HepG2 (cell line): ENCODE measurements around the gene FAM117A. TPM values are rescaled to one million over a fixed set of nuclear protein-coding genes. Genes with fewer than 3 reads are reported as not detected.

Experiments used
- BORCS8-MEF2B ChIP-seq: sonication (generic); formaldehyde crosslinking; IDR thresholded peaks from 2 replicates; pipeline ENCODE4 v1.8.0; 2022; ENCODE audit warnings: mild to moderate bottlenecking, missing genetic modification reagents
- CREB1 ChIP-seq, 2 experiments: fragments of 450-650 bp in 1 of 2; IDR thresholded peaks; 2 replicates each; pipeline ENCODE4 v1.6.1; 2016 to 2017; ENCODE audit warnings: control low read depth in 1 of 2, mild to moderate bottlenecking in 1 of 2, missing compliant biosample characterization in 1 of 2, missing genetic modification characterization in 1 of 2
- FOSL2 ChIP-seq: sonication (generic); formaldehyde crosslinking; IDR thresholded peaks from 2 replicates; pipeline ENCODE4 v1.4.0; 2020; ENCODE audit warnings: missing genetic modification reagents
- HMGXB4 ChIP-seq, 2 experiments: sonication (generic) in 1 of 2; formaldehyde crosslinking in 1 of 2; IDR thresholded peaks; 2 replicates each; pipeline versions ENCODE4 v1.4.0 to v1.6.1; 2018 to 2020; ENCODE audit warnings: missing genetic modification reagents in 2 of 2, borderline replicate concordance in 1 of 2, low read depth in 1 of 2, mild to moderate bottlenecking in 1 of 2, missing biosample characterization in 1 of 2
- NR2F1 ChIP-seq, 2 experiments: fragments of 450-650 bp in 1 of 2; formaldehyde crosslinking in 1 of 2; IDR thresholded peaks; 2 replicates each; pipeline versions ENCODE4 v1.5.0 to v1.6.1; 2016 to 2020; ENCODE audit warnings: mild to moderate bottlenecking in 1 of 2, missing compliant biosample characterization in 1 of 2, missing genetic modification reagents in 1 of 2, moderate library complexity in 1 of 2
- RXRA ChIP-seq: sonication (generic); formaldehyde crosslinking; IDR thresholded peaks from 2 replicates; pipeline ENCODE4 v1.5.1; 2020; ENCODE audit warnings: missing genetic modification reagents
- SAP130 ChIP-seq: IDR thresholded peaks from 2 replicates; pipeline ENCODE4 v1.6.1; 2016; ENCODE audit warnings: low read depth
- SRSF4 ChIP-seq: fragments of 200-400 bp; formaldehyde crosslinking; IDR thresholded peaks from one replicate; pipeline ENCODE4 v1.6.1; 2018; ENCODE audit warnings: mild to moderate bottlenecking, low read depth, low read length, moderate library complexity; ENCODE audit not compliant: poor library complexity, severe bottlenecking
- THAP11 ChIP-seq: IDR thresholded peaks from 2 replicates; pipeline ENCODE4 v1.6.1; 2016; ENCODE audit warnings: missing biosample characterization, missing genetic modification reagents
- TP53 ChIP-seq: sonication (generic); formaldehyde crosslinking; conservative IDR thresholded peaks from 2 replicates; pipeline ENCODE4 v1.4.0; 2020; ENCODE audit warnings: missing genetic modification reagents
- ZBTB7B ChIP-seq: sonication (generic); formaldehyde crosslinking; IDR thresholded peaks from 2 replicates; pipeline ENCODE4 v1.4.0; 2020; ENCODE audit warnings: missing genetic modification reagents
- ZFX ChIP-seq: sonication (generic); formaldehyde crosslinking; IDR thresholded peaks from 2 replicates; pipeline ENCODE4 v1.4.0; 2020; ENCODE audit warnings: mild to moderate bottlenecking, low read depth, missing genetic modification reagents, moderate library complexity
- ZNF124 ChIP-seq: sonication (generic); formaldehyde crosslinking; IDR thresholded peaks from 2 replicates; pipeline ENCODE4 v1.4.0; 2020; ENCODE audit warnings: missing genetic modification reagents
- ZNF335 ChIP-seq: sonication (generic); formaldehyde crosslinking; IDR thresholded peaks from 2 replicates; pipeline ENCODE4 v1.4.0; 2020; ENCODE audit warnings: missing genetic modification reagents
- ZNF431 ChIP-seq: sonication (generic); formaldehyde crosslinking; IDR thresholded peaks from 2 replicates; pipeline ENCODE4 v1.9.0; 2022; ENCODE audit warnings: missing genetic modification reagents, low read depth, mild to moderate bottlenecking, borderline replicate concordance
- ZNF609 ChIP-seq: sonication (generic); formaldehyde crosslinking; IDR thresholded peaks from 2 replicates; pipeline ENCODE4 v1.4.0; 2020; ENCODE audit warnings: mild to moderate bottlenecking, missing genetic modification reagents, borderline replicate concordance
- ZNF652 ChIP-seq: IDR thresholded peaks from 2 replicates; pipeline ENCODE4 v1.6.1; 2016; ENCODE audit warnings: low read depth, borderline replicate concordance
- polyA plus RNA-seq, 8 experiments: library from polyadenylated mRNA; depleted of rRNA in 3 of 8; stranded (reverse) in 7 of 8; unstranded in 1 of 8; fragments of >200 nt; fragmentation: Illumina TruSeq in 4 of 8; extraction: Trizol in 4 of 8; gene quantifications; 2 replicates each; pipeline versions ENCODE4 v1.2.1 to v1.2.3, GENCODE V29; 2011 to 2016; ENCODE audit warnings: low read depth in 4 of 8, missing spikeins in 1 of 8, mixed read lengths in 1 of 8; ENCODE audit not compliant: insufficient read depth in 1 of 8
- total RNA-seq, 5 experiments: library from RNA; depleted of rRNA; stranded (reverse); fragments of >200 nt; fragmentation: Illumina TruSeq; extraction: Trizol; gene quantifications; 2 replicates each; pipeline ENCODE4 v1.2.3, GENCODE V29; 2016; ENCODE audit warnings: low read depth in 1 of 5
- TF ChIP-seq, protein P1 (sequence below): sonication (generic); formaldehyde crosslinking; IDR thresholded peaks from 2 replicates; pipeline ENCODE4 v1.4.0; 2020; ENCODE audit warnings: missing genetic modification reagents
- TF ChIP-seq, protein P2 (sequence below): sonication (generic); formaldehyde crosslinking; IDR thresholded peaks from 2 replicates; pipeline ENCODE4 v1.5.1; 2020; ENCODE audit warnings: mild to moderate bottlenecking, missing genetic modification reagents, moderate library complexity

The FAM117A gene
- total and polyA plus RNA-seq, 2 of the 13 experiments (the other 11 are each of a cell fraction or from before 2014, with no cell fraction given), result 12.1 to 19.8 TPM

- TF ChIP-seq NR2F1 (CRISPR knock-in tag; IDR thresholded peaks at IDR 0.05) (no peak), RXRA (CRISPR knock-in tag) (peak; percentile 54; the same call in 1 of the 2 replicates), FOSL2 (0 out of 2 replicates have a peak, but pooled peaks have one; percentile 15), SRSF4 (no peak), ZNF335 (CRISPR knock-in tag) (peak; percentile 96), THAP11 (CRISPR knock-in tag) (peak; percentile 32; the same call in 1 of the 2 replicates), CREB1 (IDR thresholded peaks at IDR 0.05) (0 out of 2 replicates have a peak, but pooled peaks have one; percentile 2), CREB1 (CRISPR knock-in tag; IDR thresholded peaks at IDR 0.05) (no peak), ZNF609 (no peak), ZNF652 (CRISPR knock-in tag) (peak; percentile 88), SAP130 (CRISPR knock-in tag) (peak; percentile 75), TP53 (CRISPR knock-in tag) (no peak), ZFX (CRISPR knock-in tag) (peak; percentile 49; the same call in 1 of the 2 replicates), ZNF431 (CRISPR knock-in tag) (0 out of 2 replicates have a peak, but pooled peaks have one; percentile 45), ZNF124 (CRISPR knock-in tag) (no peak), ZBTB7B (0 out of 2 replicates have a peak, but pooled peaks have one; percentile 22), HMGXB4 (CRISPR knock-in tag; IDR thresholded peaks at IDR 0.05; ENCODE audit: borderline replicate concordance in 1 of 2, low read depth in 1 of 2) (peak; percentile 65 to 68; a peak in 2 of 4 replicates), BORCS8-MEF2B (CRISPR knock-in tag) (0 out of 2 replicates have a peak, but pooled peaks have one; percentile 0)
- TF ChIP-seq, protein P1, sequence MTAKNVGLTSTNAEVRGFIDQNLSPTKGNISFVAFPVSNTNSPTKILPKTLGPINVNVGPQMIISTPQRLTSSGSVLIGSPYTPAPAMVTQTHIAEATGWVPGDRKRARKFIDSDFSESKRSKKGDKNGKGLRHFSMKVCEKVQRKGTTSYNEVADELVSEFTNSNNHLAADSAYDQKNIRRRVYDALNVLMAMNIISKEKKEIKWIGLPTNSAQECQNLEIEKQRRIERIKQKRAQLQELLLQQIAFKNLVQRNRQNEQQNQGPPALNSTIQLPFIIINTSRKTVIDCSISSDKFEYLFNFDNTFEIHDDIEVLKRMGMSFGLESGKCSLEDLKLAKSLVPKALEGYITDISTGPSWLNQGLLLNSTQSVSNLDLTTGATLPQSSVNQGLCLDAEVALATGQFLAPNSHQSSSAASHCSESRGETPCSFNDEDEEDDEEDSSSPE (CRISPR knock-in tag), result peak; percentile 34; the same call in 1 of the 2 replicates
- TF ChIP-seq, protein P2, sequence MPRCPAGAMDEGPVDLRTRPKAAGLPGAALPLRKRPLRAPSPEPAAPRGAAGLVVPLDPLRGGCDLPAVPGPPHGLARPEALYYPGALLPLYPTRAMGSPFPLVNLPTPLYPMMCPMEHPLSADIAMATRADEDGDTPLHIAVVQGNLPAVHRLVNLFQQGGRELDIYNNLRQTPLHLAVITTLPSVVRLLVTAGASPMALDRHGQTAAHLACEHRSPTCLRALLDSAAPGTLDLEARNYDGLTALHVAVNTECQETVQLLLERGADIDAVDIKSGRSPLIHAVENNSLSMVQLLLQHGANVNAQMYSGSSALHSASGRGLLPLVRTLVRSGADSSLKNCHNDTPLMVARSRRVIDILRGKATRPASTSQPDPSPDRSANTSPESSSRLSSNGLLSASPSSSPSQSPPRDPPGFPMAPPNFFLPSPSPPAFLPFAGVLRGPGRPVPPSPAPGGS (CRISPR knock-in tag), result 0 out of 2 replicates have a peak, but pooled peaks have one; percentile 42
Measured at GRCh38 chr17:49703557-49704277, 60.2 kb downstream of the FAM117A start (continued).
